ENCODE measurements around the gene ATE1.

The ATE1 gene

GRCh38 chr10:121845044-121845784 lies 82.6 kb downstream of the ATE1 start:
- H3K14ac ChIP-seq (ENCODE audit: low read length) = no peak overlapping the region
- no peak overlapping the region for H2BK120ac ChIP-seq (ENCODE audit: insufficient read depth, low read length, poor library complexity)
- H3K79me2 ChIP-seq (ENCODE audit: control insufficient read depth, insufficient read depth, low read length, poor library complexity) = no peaks in the 10 kb centered on the region
- no peak overlapping the region for H3K9ac ChIP-seq (ENCODE audit: low read length)
- no peak overlapping the region for H2BK5ac ChIP-seq (ENCODE audit: low read depth, low read length, poor library complexity)
- H3K18ac ChIP-seq (ENCODE audit: low read length) = no peak overlapping the region
- H4K8ac ChIP-seq (ENCODE audit: low read depth, low read length) = no peak overlapping the region
- H3K4me3 ChIP-seq (ENCODE audit: low read depth, low read length) = no peak overlapping the region
- no peaks in the 10 kb centered on the region for H3K79me1 ChIP-seq (ENCODE audit: low read length)
- H3K9me3 ChIP-seq (ENCODE audit: insufficient read depth, low read depth, low read length) = no peaks in the 10 kb centered on the region
- no peak overlapping the region for H3K23ac ChIP-seq (ENCODE audit: low read length)
- no peak for DNase-seq
- H2AFZ ChIP-seq (ENCODE audit: insufficient read depth, low read length, poor library complexity) = no peak overlapping the region
- no peak overlapping the region for H2BK12ac ChIP-seq (ENCODE audit: low read length)
- H2AK5ac ChIP-seq (ENCODE audit: low read length) = no peak overlapping the region
- H4K12ac ChIP-seq (ENCODE audit: low read depth, low read length) = no peak overlapping the region
- H3K4ac ChIP-seq (ENCODE audit: low read depth, low read length) = no peak overlapping the region
- H4K91ac ChIP-seq (ENCODE audit: low read depth, low read length) = no peak overlapping the region
- H3K27ac ChIP-seq (ENCODE audit: low read depth, low read length) = no peak overlapping the region
- no peaks in the 10 kb centered on the region for H3K4me1 ChIP-seq (ENCODE audit: control insufficient read depth in 1 of 2, insufficient read depth in 2 of 2, low read length in 2 of 2)
- no CpG with 5 or more reads among the region's 3 CpGs for WGBS (ENCODE audit: extremely low coverage, insufficient coverage, insufficient read length)
- no peak overlapping the region for H3K4me2 ChIP-seq (ENCODE audit: low read length)
- no peaks in the 10 kb centered on the region for H3K27me3 ChIP-seq (ENCODE audit: insufficient read depth, low read length)
- H3K36me3 ChIP-seq (ENCODE audit: control insufficient read depth in 1 of 2, insufficient read depth in 2 of 2, low read length in 2 of 2) = no peaks in the 10 kb centered on the region

- no peak overlapping the region for H3K18ac ChIP-seq (ENCODE audit: low read length)
- H3K4me3 ChIP-seq (ENCODE audit: low read depth, low read length) = no peak overlapping the region
- no peak overlapping the region for H2BK12ac ChIP-seq (ENCODE audit: low read length)
- WGBS (ENCODE audit: extremely low coverage, insufficient coverage, insufficient read length) = no CpG with 5 or more reads among the region's 3 CpGs
- no peak overlapping the region for H3K23ac ChIP-seq (ENCODE audit: low read length)
- H4K8ac ChIP-seq (ENCODE audit: low read depth, low read length) = no peak overlapping the region
- no peaks in the 10 kb centered on the region for H3K9me3 ChIP-seq (ENCODE audit: insufficient read depth, low read depth, low read length)
- no peak overlapping the region for H2BK120ac ChIP-seq (ENCODE audit: insufficient read depth, low read length, poor library complexity)
- H4K91ac ChIP-seq (ENCODE audit: low read depth, low read length) = no peak overlapping the region
- no peak overlapping the region for H2BK5ac ChIP-seq (ENCODE audit: low read depth, low read length, poor library complexity)
- H2AFZ ChIP-seq (ENCODE audit: insufficient read depth, low read length, poor library complexity) = no peak overlapping the region
- H3K79me1 ChIP-seq (ENCODE audit: low read length) = no peaks in the 10 kb centered on the region
- no peak overlapping the region for H3K14ac ChIP-seq (ENCODE audit: low read length)
- no peaks in the 10 kb centered on the region for H3K4me1 ChIP-seq (ENCODE audit: control insufficient read depth in 1 of 2, insufficient read depth in 2 of 2, low read length in 2 of 2)
- no peaks in the 10 kb centered on the region for H3K79me2 ChIP-seq (ENCODE audit: control insufficient read depth, insufficient read depth, low read length, poor library complexity)
- DNase-seq = no peak
- no peak overlapping the region for H2AK5ac ChIP-seq (ENCODE audit: low read length)
- H4K12ac ChIP-seq (ENCODE audit: low read depth, low read length) = no peak overlapping the region
- no peaks in the 10 kb centered on the region for H3K36me3 ChIP-seq (ENCODE audit: control insufficient read depth in 1 of 2, insufficient read depth in 2 of 2, low read length in 2 of 2)
- H3K4ac ChIP-seq (ENCODE audit: low read depth, low read length) = no peak overlapping the region
- no peak overlapping the region for H3K4me2 ChIP-seq (ENCODE audit: low read length)
- H3K9ac ChIP-seq (ENCODE audit: low read length) = no peak overlapping the region
- no peaks in the 10 kb centered on the region for H3K27me3 ChIP-seq (ENCODE audit: insufficient read depth, low read length)
- H3K27ac ChIP-seq (ENCODE audit: low read depth, low read length) = no peak overlapping the region
Observed at GRCh38 chr10:121844537-121844936, 83.3 kb downstream of the ATE1 start.

- Histone ChIP-seq H3K4me2 (ENCODE audit: low read length) (no peak overlapping the region), H2BK5ac (ENCODE audit: low read depth, low read length, poor library complexity) (no peak overlapping the region), H3K36me3 (ENCODE audit: control insufficient read depth in 1 of 2, insufficient read depth in 2 of 2, low read length in 2 of 2) (no peaks in the 10 kb centered on the region), H3K18ac (ENCODE audit: low read length) (no peak overlapping the region), H2BK12ac (ENCODE audit: low read length) (no peak overlapping the region), H3K27ac (ENCODE audit: low read depth, low read length) (no peak overlapping the region), H2BK120ac (ENCODE audit: insufficient read depth, low read length, poor library complexity) (no peak overlapping the region), H3K14ac (ENCODE audit: low read length) (no peak overlapping the region), H4K8ac (ENCODE audit: low read depth, low read length) (no peak overlapping the region), H4K91ac (ENCODE audit: low read depth, low read length) (no peak overlapping the region), H3K27me3 (ENCODE audit: insufficient read depth, low read length) (no peaks in the 10 kb centered on the region), H2AFZ (ENCODE audit: insufficient read depth, low read length, poor library complexity) (no peak overlapping the region), H3K23ac (ENCODE audit: low read length) (no peak overlapping the region), H3K4ac (ENCODE audit: low read depth, low read length) (no peak overlapping the region), H3K79me1 (ENCODE audit: low read length) (no peaks in the 10 kb centered on the region), H3K79me2 (ENCODE audit: control insufficient read depth, insufficient read depth, low read length, poor library complexity) (no peaks in the 10 kb centered on the region), H3K4me3 (ENCODE audit: low read depth, low read length) (no peak overlapping the region), H3K9ac (ENCODE audit: low read length) (no peak overlapping the region), H3K9me3 (ENCODE audit: insufficient read depth, low read depth, low read length) (no peaks in the 10 kb centered on the region), H3K4me1 (ENCODE audit: control insufficient read depth in 1 of 2, insufficient read depth in 2 of 2, low read length in 2 of 2) (no peaks in the 10 kb centered on the region), H4K12ac (ENCODE audit: low read depth, low read length) (no peak overlapping the region), H2AK5ac (ENCODE audit: low read length) (no peak overlapping the region)
- no CpG with 5 or more reads among the region's 2 CpGs for WGBS (ENCODE audit: extremely low coverage, insufficient coverage, insufficient read length)
- no peak for DNase-seq
Observed at GRCh38 chr10:121843379-121843778, 84.5 kb downstream of the ATE1 start.

GRCh38 chr10:121841862-121842261 lies 86.0 kb downstream of the ATE1 start:
- Histone ChIP-seq H2BK120ac (ENCODE audit: insufficient read depth, low read length, poor library complexity) (no peak overlapping the region), H2BK12ac (ENCODE audit: low read length) (no peak overlapping the region), H3K36me3 (ENCODE audit: control insufficient read depth in 1 of 2, insufficient read depth in 2 of 2, low read length in 2 of 2) (no peaks in the 10 kb centered on the region), H3K79me2 (ENCODE audit: control insufficient read depth, insufficient read depth, low read length, poor library complexity) (no peaks in the 10 kb centered on the region), H4K91ac (ENCODE audit: low read depth, low read length) (no peak overlapping the region), H3K4ac (ENCODE audit: low read depth, low read length) (no peak overlapping the region), H3K9me3 (ENCODE audit: insufficient read depth, low read depth, low read length) (no peaks in the 10 kb centered on the region), H3K4me2 (ENCODE audit: low read length) (no peak overlapping the region), H3K14ac (ENCODE audit: low read length) (no peak overlapping the region), H4K12ac (ENCODE audit: low read depth, low read length) (no peak overlapping the region), H4K8ac (ENCODE audit: low read depth, low read length) (no peak overlapping the region), H3K9ac (ENCODE audit: low read length) (no peak overlapping the region), H3K23ac (ENCODE audit: low read length) (no peak overlapping the region), H3K27me3 (ENCODE audit: insufficient read depth, low read length) (no peaks in the 10 kb centered on the region), H3K18ac (ENCODE audit: low read length) (no peak overlapping the region), H2AFZ (ENCODE audit: insufficient read depth, low read length, poor library complexity) (no peak overlapping the region), H2AK5ac (ENCODE audit: low read length) (no peak overlapping the region), H3K4me1 (ENCODE audit: control insufficient read depth in 1 of 2, insufficient read depth in 2 of 2, low read length in 2 of 2) (no peaks in the 10 kb centered on the region), H3K27ac (ENCODE audit: low read depth, low read length) (no peak overlapping the region), H3K4me3 (ENCODE audit: low read depth, low read length) (no peak overlapping the region), H3K79me1 (ENCODE audit: low read length) (no peaks in the 10 kb centered on the region), H2BK5ac (ENCODE audit: low read depth, low read length, poor library complexity) (no peak overlapping the region)
- DNase-seq = no peak

Measured in trophoblast cell (in vitro differentiated cells and primary cell).